ENCODE results near the gene RETSAT.

DNA sequence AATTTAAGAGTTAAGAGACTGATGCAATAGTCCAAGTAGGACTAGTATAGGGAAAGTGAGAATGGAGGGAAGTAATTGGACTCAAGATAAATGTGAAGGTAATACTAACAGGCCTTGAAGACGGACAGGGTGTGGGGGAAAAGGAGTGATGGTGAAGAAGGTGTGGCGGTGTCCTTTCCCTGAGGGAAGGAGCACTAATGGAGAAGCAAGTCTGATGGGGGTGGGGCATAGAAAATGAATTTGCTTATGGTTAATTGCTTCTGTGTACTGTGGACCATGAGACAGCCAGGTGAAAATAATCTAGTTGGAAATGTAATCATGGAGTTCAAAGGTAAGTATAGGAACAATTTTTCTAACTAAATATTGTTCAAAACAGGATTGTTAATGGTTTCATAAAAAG is 19.4 kb downstream of the RETSAT start:
- TF ChIP-seq CTCF (IDR thresholded peaks at IDR 0.05; ENCODE audit: insufficient read depth, low read length, poor library complexity, severe bottlenecking) (no peak), EZH2phosphoT487 (conservative IDR thresholded peaks at IDR 0.05; ENCODE audit: low read length) (no peak)

Data from SU-DHL-6 (cell line).